GM21367 (cell line): ENCODE results near the gene ZFP91.

Source experiments
- ATAC-seq: cut with Tn5 transposase; IDR thresholded peaks from one replicate; pipeline ENCODE4 v1.9.1; 2021; ENCODE audit not compliant: unreplicated experiment

ZFP91 gene

DNA sequence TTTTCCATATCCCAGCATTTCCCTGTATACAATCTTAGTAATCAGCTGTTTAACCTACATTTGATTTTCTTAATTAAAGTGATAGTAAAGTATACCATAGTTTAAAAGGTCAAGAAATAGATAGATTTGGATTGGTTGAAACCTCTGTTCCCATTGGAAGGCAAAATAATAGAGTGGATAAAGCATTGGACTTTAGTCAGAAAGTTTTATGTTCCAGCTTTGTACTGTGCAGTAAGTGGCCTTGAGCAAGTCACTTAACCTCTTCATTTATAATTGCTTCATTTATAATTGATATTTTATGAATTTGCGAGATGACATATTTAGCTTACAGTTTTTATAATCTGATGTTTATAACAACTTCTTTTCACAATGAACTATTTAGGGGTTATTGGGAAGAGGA lies 3.6 kb downstream of the ZFP91 start:
- ATAC-seq, result no peak

DNA sequence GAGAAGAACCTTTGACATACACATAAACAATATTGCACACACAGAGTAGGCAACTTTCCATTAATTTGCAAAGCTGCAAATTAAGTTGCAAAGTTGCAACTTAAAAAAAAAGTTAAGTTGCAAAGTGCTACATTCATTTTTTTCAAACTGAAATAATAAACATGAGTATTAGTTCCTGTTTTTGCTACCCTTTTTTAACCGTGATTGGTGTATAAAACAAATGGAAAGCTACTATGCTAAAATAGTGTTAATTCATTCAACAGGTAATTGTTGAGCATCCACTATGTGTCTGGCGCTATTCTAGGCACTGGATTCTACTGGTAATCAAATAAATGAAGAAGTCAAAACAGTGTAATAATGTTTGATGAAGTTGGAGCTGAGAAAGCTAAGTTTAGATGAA lies 8.1 kb downstream of the ZFP91 start:
- no peak for ATAC-seq

DNA sequence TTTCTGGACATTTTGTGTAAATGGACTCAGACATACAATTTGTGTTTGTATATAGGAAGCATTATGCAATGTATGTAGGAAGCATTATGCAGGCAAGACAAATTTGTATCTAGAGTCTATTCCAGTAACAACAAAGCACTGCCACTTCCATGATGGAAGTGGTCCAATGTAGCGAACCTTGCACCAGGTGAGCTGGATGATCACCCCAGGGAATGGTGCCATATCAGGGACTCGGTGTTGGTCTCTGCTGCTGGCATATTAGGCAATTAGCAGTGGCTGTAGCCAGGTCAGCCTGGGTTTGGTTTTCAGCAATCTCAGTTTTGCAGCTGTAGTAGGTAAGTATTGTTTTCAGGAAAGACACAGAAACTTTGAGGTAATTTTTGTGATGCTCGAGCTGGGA lies 12.8 kb downstream of the ZFP91 start:
- ATAC-seq, result no peak

DNA sequence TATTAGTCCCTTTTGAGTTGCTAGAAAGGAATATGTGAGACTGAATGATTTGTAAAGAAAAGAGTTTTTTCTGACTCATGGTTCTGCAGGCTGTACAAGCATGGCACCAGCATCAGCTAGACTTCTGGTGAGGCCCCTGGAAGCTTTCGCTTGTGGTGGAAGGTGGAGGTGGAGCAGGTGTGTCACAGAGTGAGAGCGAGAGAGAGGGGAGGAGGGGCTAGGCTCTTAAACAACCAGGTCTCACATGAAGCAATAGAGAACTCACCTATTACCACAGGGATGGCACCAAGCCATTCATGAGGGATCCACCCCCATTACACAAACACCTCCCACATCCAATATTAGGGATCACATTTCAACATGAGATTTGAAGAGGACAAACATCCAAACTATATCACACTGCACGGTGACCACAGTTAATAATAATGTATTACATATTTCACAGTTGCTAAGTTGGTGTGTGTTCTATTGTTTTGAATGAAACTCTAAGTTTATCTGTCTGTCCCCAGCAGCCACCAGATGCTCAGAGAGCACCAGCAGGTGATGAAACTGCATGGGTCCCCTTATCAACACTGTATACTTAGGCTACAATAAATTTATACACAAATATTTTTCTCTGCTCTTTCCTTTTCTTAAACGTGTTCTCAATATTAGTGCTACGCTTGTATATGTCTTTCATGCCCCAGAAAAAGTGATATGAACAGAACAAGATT lies 14.1 kb downstream of the ZFP91 start:
- no peak for ATAC-seq

DNA sequence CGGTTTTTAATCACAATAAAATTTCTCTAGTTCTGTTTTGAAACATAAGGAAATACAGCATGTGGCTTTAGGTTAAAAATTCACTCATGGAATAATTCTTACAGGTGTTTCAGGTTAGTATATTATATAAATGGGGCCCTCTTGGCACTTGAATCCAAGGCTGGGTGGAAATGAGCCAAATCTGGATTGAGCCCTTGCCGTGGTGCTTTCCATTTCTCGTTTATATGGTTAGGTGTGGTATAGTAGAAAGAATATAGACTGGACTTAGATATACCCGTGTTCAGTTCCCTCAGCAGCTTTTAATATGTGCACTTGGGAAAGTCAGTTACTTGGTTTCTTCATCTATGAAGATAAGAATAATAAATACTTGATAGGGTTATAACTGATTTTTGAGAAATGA lies 16.0 kb downstream of the ZFP91 start:
- ATAC-seq, result no peak

DNA sequence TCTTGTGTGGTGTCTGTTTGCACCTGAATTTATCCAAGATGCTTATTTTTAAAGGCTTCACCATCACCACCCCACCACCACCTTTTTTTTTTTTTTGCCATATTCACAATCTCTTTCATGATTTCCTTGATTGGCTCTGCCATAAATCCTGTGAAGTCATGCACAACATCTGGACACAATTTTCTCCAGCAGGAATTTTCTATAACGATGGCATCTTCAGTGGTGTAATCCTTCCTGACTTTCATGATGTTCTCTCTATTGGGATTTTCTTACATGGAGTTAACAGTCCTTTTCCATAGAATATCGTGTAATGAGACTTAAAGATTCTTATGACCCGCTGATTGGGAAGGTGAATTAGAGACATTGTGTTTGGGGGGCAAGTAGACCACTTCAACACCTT lies 17.8 kb downstream of the ZFP91 start:
- ATAC-seq, result no peak

DNA sequence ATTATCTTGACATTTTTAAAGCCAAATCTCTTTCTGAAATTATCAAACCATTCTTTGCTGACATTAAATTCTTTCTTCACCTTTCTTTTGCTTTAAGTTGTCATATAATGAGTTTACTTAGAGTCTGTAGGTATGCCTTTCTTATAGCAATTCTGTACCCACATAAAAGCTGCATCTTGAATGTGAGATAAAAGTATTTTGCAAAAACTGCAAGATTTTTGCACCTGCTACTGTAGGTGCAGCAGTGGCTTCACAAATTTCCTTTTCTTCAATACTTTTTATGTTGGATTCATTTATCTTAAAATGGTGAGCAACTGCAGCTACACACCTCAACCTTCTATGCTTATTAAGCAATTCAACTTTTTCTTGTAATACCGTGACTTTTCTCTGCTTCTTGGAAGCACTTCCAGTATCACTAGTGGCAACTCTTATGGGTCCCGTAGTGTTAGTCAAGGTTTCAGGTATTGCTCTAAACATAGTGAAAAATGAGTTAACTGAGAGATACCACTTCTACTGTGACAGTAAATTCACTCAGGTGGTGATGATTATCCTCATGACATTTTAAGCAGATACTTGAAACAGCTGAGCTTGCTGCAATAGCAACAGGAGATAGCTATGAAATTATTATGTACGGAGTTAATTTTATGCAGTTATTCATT lies 18.8 kb downstream of the ZFP91 start:
- ATAC-seq, result no peak

DNA sequence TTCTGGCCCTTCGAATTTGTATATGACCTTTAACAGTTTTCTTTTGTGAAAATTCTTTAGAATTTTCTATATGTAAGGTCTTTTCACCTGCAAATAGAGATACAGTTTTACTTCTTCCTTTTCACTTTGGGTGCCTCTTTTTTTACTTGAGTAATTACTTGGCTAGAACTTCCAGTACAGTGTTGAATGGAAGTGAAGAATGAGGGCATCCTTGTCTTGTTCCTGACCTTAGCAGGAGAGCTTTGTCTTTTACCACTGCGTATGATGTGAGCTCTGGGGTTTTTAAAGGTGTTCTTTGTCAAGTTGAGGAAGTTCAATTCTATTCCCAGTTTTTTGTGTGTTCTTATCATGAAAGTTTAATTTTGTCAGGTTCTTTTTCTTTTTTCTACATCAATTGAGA lies 21.6 kb downstream of the ZFP91 start:
- no peak for ATAC-seq

DNA sequence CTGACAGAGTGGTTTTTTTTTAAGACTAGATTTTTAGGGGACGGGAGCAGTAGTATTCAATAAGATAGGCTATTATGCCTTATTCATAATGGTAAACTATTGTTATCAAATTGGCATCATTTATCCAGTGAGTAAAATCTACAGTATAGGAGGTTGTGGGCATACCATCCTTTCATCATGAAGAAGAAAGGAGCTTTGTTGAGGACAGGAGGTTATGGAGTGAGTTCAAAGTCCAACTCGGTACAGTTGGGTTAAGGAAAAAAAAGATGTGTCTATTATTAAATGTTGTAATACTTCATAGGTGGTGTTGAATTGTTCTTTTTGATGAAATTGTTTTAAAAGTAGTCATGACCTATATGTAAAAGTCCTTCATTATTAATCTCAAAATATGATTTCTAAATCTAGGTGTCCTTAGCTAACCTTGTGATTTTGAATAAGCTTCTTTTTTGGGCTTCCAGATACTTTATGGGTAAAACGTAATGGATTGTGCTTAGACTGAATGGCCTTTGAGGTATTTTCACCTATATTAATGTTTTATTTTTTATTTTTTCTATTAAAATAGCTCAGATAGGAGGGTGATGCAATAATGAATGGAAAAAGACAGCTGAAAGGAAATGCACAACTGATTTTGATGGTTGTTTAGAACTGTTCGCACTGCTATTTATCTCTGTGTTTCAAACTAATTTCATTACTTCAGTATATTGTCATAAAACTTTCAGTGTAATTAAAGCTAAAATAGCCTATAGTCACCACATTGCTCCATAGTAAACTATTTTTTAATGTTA lies 28.3 kb downstream of the ZFP91 start:
- no peak for ATAC-seq

DNA sequence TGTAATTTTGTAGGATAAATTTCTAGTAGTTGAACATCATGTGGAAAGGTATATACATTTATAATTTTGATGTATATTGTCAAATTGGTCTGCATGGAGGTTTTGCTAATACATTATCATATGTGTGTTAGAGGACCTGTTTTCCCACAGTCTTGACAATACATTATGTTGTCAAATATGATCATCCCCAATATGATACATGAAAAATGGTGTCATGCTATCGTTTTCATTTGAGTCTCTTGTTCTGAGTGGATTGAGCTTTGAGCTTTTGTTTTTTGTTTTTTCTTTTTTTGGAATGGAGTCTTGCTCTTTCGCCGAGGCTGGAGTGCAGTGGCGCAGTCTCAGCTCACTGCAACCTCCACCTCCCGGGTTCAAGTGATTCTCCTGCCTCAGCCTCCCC lies 29.5 kb downstream of the ZFP91 start:
- ATAC-seq, result no peak

DNA sequence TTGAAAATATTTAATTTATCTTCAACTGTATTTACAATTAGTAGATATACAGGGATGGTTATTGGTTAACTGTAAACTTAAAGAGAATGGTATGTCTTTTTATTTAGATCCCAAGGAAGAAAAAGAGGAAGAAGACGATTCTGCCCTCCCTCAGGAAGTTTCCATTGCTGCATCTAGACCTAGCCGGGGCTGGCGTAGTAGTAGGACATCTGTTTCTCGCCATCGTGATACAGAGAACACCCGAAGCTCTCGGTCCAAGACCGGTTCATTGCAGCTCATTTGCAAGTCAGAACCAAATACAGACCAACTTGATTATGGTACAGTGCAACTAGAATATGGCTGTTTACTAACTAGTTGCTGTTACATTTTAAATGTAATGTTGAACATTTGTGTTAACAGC lies 30.9 kb downstream of the ZFP91 start:
- no peak for ATAC-seq

DNA sequence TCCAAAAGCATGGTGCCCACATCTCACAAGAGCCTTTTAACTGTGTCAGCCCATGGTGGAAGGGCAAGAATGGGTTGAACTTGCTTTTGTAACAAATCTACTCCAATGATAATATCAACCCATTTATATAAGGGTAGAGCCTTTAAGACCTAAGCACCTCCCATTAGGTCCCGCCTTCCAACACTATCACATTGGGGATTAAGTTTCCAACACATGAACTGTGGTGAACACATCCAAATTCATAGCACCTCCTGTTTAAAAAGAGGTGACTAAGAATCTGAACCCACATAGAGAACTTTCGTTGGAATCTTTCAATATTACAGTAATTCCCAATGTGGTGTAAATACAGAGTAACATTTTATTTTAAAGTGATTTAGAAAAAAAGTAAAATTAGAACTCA lies 34.4 kb downstream of the ZFP91 start:
- ATAC-seq, result no peak

DNA sequence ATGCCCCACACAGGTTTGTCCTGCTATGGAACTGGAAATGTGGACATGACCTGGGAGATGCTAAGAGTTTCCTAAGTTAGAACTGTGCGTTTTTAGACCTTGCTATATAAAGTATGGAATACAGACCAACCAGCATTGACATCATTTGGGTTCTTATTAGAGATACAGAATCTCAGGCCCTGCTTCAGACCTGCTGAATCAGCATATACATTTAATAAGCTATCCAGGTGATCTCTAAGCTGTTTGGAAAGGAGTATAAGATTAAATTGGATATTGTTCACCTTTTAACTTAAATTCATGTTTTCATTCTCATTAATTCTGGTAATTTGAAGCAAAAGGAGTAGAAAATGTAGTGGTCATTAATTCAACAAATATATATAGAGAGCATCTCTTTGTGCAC lies 36.7 kb downstream of the ZFP91 start:
- ATAC-seq, result no peak

DNA sequence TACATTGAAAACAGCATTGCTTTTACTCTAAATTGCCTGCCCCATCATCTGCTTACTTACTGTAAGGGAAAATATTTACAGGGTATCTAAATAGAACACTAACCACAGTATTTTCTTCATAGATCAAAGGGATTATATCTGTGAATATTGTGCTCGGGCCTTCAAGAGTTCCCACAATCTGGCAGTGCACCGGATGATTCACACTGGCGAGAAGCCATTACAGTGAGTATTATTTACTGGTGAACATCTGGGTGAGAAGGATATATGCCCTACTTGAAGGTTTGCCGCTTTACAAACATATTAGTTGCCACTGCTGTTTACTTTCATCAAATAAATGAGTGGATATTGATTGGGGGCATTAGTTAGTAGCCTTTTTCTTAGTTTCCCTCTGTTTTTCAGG lies 37.7 kb downstream of the ZFP91 start:
- no peak for ATAC-seq

DNA sequence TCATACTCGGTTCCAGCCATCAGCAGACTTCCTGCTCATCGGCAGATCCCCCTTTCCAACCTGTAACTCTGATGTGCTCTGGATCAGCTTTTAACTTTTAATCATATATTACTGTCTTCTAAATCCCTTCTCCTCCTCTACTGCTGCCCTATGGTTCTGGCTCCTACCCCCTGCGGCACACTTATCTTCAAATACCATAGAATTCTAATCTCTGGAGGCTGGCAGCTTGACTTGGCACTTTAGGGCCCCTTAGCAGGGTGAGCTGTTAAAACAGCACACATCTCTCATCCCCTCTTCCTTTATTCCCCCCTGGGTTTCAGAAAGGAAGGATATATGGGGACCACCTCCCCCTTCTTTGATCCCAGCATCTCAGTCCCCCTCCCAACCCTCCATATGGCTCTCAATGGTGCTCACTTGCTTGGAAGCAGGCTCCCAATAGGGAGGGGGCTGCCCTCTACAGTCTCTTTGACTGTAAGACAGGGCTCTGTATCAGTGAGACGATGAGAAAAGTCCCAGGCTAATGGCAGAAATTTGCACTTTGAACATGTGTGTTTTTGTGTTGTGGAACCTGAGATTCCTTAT lies 39.2 kb downstream of the ZFP91 start:
- ATAC-seq, result no peak

DNA sequence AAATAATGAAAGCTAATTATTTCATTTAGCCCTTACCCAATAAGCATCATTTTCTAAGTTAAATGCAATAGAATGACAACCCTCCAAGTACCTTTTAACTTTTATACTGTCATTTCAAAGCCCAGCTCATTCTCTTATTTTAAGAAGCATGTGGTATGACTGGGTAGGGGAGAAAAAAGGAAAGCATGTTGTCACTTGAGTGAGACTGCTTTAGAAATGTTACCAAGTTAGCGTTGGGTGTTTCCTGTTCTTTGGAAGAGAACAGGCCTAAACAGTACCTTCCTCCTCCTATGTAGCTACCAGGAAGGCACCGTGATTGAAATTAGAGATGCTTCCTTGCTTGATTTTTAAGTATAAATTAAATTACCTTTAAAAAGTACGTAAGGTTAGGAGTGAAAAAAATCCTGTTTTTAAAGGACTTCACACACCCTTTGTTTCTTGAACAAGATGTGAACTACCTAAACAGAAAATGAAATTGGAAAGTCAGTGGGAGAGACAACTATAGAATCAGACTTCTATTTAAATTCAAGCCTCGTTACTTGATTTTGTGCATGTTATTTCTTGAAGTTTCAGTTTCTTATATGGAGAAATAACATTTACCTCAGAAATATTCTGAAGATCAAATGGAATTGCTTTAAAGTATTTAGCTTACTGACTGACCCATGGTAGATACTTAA lies 42.9 kb downstream of the ZFP91 start:
- ATAC-seq, result no peak

DNA sequence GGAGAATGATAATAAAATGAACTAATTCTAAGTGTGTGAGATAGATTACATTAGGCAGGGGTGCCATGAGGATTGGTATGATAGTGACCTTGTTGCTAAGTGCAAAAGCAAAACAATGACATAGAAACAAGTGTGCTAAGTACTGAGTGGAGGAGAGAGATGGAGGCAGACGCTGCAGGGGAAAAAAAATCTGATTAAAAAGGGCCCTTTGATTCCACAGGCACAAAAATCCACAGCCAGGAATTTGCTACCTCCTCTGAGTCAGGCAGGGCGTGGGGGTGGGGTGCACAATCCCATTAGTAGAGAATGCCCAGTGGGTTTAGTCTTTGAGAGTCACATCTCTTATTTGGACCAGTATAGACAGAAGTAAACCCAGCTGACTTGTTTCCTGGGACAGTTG lies 43.5 kb downstream of the ZFP91 start, which contains the start of gene CNTF:
Gene CNTF (plus strand): TSS at position 322 of the 400 bp plus-strand sequence. CDS start 88 bp downstream, outside the sequence.
- ATAC-seq, result no peak

DNA sequence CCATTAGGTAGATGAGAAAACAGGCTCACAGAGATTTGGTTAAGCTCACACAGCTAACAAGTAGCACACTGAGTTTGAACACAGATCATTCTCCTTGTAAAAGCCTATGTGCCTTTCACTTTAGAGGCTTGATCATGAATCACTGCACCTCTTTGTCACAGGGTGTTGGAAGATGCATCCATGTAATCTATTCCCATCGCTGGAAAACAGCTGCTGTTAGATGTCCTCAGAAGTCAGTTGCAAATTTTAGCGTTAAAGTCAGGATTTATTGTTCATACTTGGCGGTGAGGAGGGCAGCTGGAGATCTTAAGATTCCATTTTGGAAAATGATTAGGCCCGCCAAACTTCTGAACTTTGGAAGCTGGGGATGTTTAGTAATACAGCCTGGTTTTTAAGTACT lies 46.2 kb downstream of the ZFP91 start:
- ATAC-seq, result no peak

DNA sequence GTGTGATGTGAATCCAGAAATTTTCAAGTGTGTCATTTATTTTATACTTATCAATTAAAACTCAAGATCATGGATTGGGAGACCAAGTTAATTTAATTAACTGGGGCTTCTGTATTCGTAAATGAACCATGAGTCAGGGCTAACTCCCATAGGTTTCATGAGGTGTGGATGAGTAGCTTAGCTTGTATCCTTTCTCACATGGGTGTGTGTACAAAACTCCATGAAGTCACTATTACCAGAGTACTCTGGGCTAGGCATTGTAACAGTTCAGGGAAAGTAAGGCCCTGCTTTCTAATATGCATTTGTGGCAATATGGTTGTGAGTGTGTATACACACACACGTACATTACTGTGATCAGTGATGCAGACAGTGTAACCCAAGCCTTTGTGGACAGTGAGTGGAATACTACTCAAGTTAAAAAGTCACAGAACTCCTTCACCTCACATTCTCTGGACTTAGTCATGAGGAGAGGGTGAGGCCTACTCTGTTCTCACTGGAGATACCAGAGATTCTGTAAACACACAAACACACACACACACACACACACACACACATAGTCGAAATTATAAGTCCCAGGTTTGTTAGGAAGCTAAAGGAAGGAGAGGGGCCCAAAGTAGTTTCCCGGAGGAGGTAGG lies 47.1 kb downstream of the ZFP91 start:
- no peak for ATAC-seq

DNA sequence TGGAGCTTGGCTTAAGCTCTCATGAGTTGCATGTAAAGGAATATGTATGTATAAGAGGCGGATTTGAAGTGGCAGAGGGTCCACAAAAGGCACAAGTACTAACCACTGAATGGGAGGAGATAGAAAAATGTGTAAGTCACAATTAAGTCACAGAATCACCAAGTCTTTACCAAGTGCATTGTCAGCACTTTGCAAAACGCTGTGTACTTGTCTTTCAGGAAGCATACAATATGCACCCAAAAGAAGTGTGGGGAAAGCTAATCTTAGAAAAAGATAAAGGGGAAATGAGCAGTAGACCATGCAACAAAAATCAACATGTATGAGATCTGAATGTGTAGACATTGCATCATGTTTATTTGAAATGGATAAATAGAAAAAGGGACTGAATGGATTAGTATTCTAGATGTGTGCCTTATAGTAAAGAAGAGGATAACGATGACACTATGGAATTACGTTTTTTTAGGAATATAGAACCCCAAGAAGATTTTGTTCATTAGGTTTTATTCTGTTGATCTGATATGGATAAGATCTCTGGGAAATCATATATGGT lies 48.1 kb downstream of the ZFP91 start:
- ATAC-seq, result no peak
